Common myeloid progenitor, CD34-positive (primary cell): ENCODE measurements around the gene CREG1.

Source experiments
- CTCF ChIA-PET: fragments of 350-600 bp; sonication (Branson Sonifier 250); formaldehyde crosslinking; loops from one replicate; lab custom pipeline; 2021; ENCODE audit warnings: antibody characterized with exemption; lab: Charles Lee
- POLR2A ChIA-PET: fragments of 350-600 bp; sonication (Branson Sonifier 250); formaldehyde crosslinking; loops from one replicate; lab custom pipeline; 2021; ENCODE audit warnings: antibody characterized with exemption; lab: Charles Lee
- DNase-seq, 3 donors: peaks; one replicate each; pipeline versions ENCODE4 v3.0.0 to v3.0.0-alpha.2; 2013
- H3K27ac ChIP-seq, 2 experiments: 1 replicate in 1 of 2; 2 replicates in 1 of 2; pipeline ENCODE4 v1.7.0; 2013; ENCODE audit warnings: inconsistent platforms in 2 of 2, low read length in 2 of 2, mild to moderate bottlenecking in 2 of 2, low read depth in 1 of 2, moderate library complexity in 1 of 2; ENCODE audit not compliant: severe bottlenecking in 2 of 2, insufficient read depth in 1 of 2, poor library complexity in 1 of 2
- H3K27me3 ChIP-seq, 5 experiments: replicated peaks in 2 of 5; 1 replicate in 3 of 5; 2 replicates in 2 of 5; pipeline versions ENCODE4 v1.6.1 to v1.7.0; 2013; ENCODE audit warnings: low read length in 4 of 5, mild to moderate bottlenecking in 2 of 5, moderate library complexity in 2 of 5, inconsistent platforms in 1 of 5; ENCODE audit not compliant: insufficient read depth in 5 of 5, control insufficient read depth in 4 of 5
- H3K36me3 ChIP-seq, 4 experiments: 1 replicate in 2 of 4; 2 replicates in 2 of 4; pipeline versions ENCODE4 v1.6.1 to v1.7.0; 2013; ENCODE audit warnings: low read length in 3 of 4, control low read depth in 1 of 4, mild to moderate bottlenecking in 1 of 4; ENCODE audit not compliant: control insufficient read depth in 4 of 4, insufficient read depth in 4 of 4
- H3K4me1 ChIP-seq, 4 experiments: 1 replicate in 3 of 4; 2 replicates in 1 of 4; pipeline versions ENCODE4 v1.6.1 to v1.7.1; 2013; ENCODE audit warnings: low read length in 3 of 4, mild to moderate bottlenecking in 3 of 4, control low read depth in 1 of 4, inconsistent platforms in 1 of 4, moderate library complexity in 1 of 4; ENCODE audit not compliant: control insufficient read depth in 4 of 4, insufficient read depth in 4 of 4; ENCODE audit errors: control extremely low read depth in 1 of 4
- H3K4me3 ChIP-seq, 7 experiments: 1 replicate in 4 of 7; 2 replicates in 3 of 7; pipeline versions ENCODE4 v1.5.1 to v1.7.0; 2013; ENCODE audit warnings: mild to moderate bottlenecking in 7 of 7, low read length in 6 of 7, moderate library complexity in 6 of 7, inconsistent platforms in 2 of 7, low read depth in 2 of 7, control low read depth in 1 of 7; ENCODE audit not compliant: insufficient read depth in 4 of 7, control insufficient read depth in 1 of 7; ENCODE audit errors: extremely low read depth in 1 of 7
- H3K9me3 ChIP-seq, 5 experiments: 1 replicate in 4 of 5; 2 replicates in 1 of 5; pipeline versions ENCODE4 v1.6.1 to v1.7.1; 2013; ENCODE audit warnings: low read length in 4 of 5, mild to moderate bottlenecking in 2 of 5, inconsistent platforms in 1 of 5, low read depth in 1 of 5, moderate library complexity in 1 of 5; ENCODE audit not compliant: control insufficient read depth in 4 of 5, insufficient read depth in 2 of 5; ENCODE audit errors: control extremely low read depth in 1 of 5
- WGBS: methylation state at CpG from one replicate; pipeline ENCODE4 v1.1.5; 2013; ENCODE audit not compliant: insufficient coverage; 5-methylcytosine and 5-hydroxymethylcytosine counted together

CREG1 gene

DNA sequence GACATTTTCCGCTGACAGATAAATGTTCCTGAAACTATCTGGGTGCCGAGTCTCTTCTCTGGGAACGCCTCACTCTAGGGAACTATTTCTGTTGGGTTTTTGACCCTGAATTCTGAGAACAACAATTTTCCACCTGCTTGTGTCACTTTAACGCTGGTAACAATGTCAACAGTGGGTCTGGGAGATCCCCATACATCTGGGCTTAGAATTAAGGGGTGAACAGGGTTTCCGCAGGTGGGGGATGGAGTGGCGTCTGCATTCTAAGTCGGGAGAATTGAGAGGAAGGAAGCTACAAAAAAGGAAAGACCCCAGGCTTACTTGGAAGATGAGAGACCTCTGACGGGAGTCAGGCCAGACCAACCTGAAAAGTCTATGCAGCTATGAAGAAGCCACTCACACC lies 44.0 kb downstream of the CREG1 start:
- H3K4me3 ChIP-seq = no peak overlapping the region
- H3K9me3 ChIP-seq = no peaks in the 10 kb centered on the region
- DNase-seq = no peak
- 91% methylated on average over 8 of the region's 8 CpGs for WGBS
- ChIA-PET CTCF (no interaction called here), POLR2A (no interaction called here)
- H3K27ac ChIP-seq = no peak overlapping the region
- H3K4me1 ChIP-seq = no peaks in the 10 kb centered on the region
- no peaks in the 10 kb centered on the region for H3K27me3 ChIP-seq
- no peaks in the 10 kb centered on the region for H3K36me3 ChIP-seq

DNA sequence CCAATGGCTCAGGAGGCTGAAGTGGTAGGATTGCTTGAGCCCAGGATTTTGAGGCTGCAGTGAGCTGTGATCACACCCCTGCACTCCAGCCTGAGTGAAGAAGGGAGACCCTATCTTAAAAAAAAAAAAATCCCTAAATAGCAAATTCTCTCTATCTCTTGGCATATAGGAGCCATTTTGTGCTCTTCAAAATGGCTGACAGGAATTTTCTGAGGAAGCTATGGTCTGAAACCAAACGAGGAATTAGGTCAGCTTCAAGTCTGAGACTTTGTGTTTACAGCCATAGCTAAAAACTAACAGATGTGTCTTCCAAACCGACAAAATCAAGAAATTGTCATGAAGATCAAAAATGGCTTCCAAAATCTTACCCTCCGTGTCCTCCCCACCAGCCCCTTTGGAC lies 45.8 kb downstream of the CREG1 start:
- Histone ChIP-seq H3K27me3 (peaks cover 0 to under 1% (median 0%) of the 10 kb centered on the region in 5 experiments), H3K27ac (no peak overlapping the region), H3K4me3 (no peak overlapping the region), H3K9me3 (no peaks in the 10 kb centered on the region), H3K36me3 (no peaks in the 10 kb centered on the region), H3K4me1 (no peaks in the 10 kb centered on the region)
- DNase-seq = no peak
- WGBS = 100% methylated on average over 2 of the region's 3 CpGs
- ChIA-PET POLR2A (interaction anchor here (0.6 kb wide), 1 partner anchor 23 kb away, joined by 3 read pairs; no protein-coding TSS in a partner anchor), CTCF (interaction anchor here (0.9 to 1.2 kb wide), 4 partner anchors 8 to 448 kb away, joined by 3 read pairs; no protein-coding TSS in a partner anchor)

DNA sequence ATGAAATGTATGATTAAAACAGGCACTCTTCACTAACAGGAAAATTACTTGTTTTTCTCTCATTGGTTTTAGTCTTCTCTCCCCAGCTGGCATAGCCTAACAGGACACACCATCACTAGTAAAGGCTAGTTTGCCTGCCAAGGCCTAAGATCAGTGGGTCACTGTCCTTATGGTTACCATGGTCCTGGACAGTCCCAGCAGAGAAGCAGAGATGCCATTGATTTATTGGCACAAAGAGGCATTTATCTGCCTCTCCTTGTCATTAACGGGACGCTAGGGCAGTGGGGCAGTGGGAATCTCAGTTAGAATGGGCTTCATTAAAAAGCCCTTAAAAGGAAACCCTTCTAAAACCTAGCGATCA lies 49.1 kb downstream of the CREG1 start:
- Histone ChIP-seq H3K27ac (no peak overlapping the region), H3K4me3 (no peak overlapping the region), H3K9me3 (no peaks in the 10 kb centered on the region), H3K36me3 (no peaks in the 10 kb centered on the region), H3K4me1 (peaks cover 0 to 1% (median 0%) of the 10 kb centered on the region in 4 experiments), H3K27me3 (peaks cover 0 to 3% (median 0%) of the 10 kb centered on the region in 5 experiments)
- ChIA-PET CTCF (interaction anchor here (0.7 to 1.6 kb wide), 3 partner anchors 12 to 236 kb away, joined by 3 to 5 read pairs (median 3); partner anchors contain the start of gene CREG1), POLR2A (no interaction called here)
- DNase-seq = no peak
- 96% methylated on average over 3 of the region's 3 CpGs for WGBS

DNA sequence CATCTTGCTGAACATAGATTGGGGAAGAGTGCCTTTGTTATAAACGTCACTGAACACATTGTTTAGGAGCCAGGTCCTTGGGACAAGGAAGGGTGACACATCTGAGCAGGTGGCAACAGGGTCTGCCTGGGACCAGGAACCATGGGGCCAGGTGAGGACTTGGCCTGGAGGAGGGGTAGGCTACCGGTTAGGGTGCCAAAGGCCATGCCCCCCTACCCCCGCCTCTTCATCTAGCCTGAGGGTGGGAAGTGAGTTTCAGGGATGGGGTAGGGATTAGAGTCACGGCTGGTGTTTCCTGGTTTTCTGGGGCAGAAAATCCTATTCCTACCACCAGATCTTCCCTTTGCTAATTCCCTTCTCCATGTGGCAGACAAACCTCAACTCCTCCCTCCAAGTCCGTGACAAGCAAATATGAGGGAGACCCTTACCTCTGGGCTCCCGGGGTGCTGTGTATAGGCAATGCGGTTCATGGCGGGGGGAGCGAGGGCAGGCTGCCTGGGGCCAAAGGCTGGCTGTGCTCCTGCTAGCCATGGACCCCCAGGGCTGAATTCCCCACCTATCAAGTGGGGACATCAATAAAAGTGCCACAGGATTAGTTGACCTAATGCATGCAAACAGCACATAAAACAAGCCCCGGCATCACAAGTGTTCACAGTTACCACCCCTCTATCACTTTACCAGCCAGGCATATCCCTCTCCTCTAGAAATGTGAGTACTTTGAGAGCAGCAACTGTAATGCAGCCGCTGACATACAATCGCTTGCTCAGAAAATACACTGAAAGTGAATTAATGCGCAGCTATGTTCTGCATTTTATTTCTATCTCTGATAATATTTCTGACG lies 49.7 kb downstream of the CREG1 start:
- H3K27me3 ChIP-seq = peaks cover 0 to 3% (median 0%) of the 10 kb centered on the region in 5 experiments

DNA sequence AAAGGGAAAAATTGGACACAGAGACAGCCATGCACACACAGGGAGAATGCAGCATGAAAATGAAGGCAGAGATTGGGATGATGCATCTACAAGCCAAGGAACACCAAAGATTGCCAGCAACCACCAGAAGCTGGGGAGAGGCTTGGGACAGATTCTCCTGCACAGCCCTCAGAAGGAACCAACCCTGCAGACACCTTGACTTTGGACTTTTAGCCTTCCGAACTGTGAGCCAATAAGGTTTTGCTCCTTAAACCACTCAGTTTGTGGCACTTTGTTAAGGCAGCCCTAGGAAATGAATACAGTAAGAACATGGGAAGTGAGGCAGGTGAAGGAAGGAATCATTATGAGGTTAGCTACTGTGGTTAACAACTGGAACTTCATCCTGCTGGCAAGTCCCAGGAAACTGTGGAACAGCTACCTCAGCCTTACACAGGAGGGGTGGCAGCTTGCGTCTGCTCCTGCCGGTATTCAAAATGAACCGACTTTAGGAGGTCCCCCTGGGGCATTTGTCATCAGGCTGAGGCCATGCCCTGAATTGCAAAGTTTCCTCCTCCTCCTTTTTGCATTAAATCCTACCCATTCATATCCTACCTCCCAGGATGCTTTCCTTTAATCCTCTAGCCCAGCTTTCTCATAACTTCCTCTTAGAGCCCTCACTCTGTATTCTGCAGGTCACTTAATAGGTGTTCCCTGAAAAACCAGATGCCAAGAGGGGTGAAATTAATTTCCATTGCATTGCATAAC lies 50.7 kb downstream of the CREG1 start:
- Histone ChIP-seq H3K9me3 (no peaks in the 10 kb centered on the region), H3K36me3 (no peaks in the 10 kb centered on the region), H3K27me3 (peaks cover 0 to 3% (median 0%) of the 10 kb centered on the region in 5 experiments), H3K4me3 (no peak overlapping the region), H3K27ac (no peak overlapping the region), H3K4me1 (peaks cover 0 to 4% (median 0%) of the 10 kb centered on the region in 4 experiments)
- ChIA-PET POLR2A (no interaction called here), CTCF (interaction anchor here (0.8 kb wide), 1 partner anchor 48 kb away, joined by 3 read pairs; no protein-coding TSS in a partner anchor)
- DNase-seq = no peak
- 62% methylated on average over 3 of the region's 4 CpGs for WGBS

More for the DNA sequence above, 49.7 kb downstream of the CREG1 start:
- ChIA-PET CTCF (no interaction called here), POLR2A (no interaction called here)
- Histone ChIP-seq H3K4me1 (peaks cover 0 to 4% (median 0%) of the 10 kb centered on the region in 4 experiments), H3K4me3 (no peak overlapping the region), H3K9me3 (no peaks in the 10 kb centered on the region), H3K36me3 (no peaks in the 10 kb centered on the region), H3K27ac (no peak overlapping the region)
- WGBS = 86% methylated on average over 5 of the region's 14 CpGs
- DNase-seq = no peak

DNA sequence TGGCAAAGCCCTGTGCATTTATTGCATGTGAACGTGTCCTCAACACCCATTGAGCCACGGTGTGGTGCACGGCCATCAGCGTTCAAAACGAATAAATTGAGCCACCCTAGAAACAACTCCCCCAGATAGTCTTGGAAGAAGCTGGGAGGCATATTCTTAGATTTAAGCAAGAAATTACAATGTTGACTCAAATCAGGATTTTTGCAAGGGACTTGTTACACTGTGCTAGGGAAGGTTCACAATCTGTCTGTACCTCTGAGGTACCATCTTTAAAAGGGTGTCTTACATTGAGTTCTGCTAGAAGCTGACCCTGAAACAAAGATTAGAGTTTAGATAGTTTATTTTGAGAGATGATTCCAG lies 51.4 kb downstream of the CREG1 start:
- H3K4me3 ChIP-seq = no peak overlapping the region
- no peak for DNase-seq
- H3K27me3 ChIP-seq = peaks cover 0 to 3% (median 0%) of the 10 kb centered on the region in 5 experiments
- H3K36me3 ChIP-seq = no peaks in the 10 kb centered on the region
- no peak overlapping the region for H3K27ac ChIP-seq
- H3K4me1 ChIP-seq = peaks cover 0 to 4% (median 0%) of the 10 kb centered on the region in 4 experiments
- no peaks in the 10 kb centered on the region for H3K9me3 ChIP-seq
- CTCF ChIA-PET = no interaction called here
- POLR2A ChIA-PET = no interaction called here
- WGBS = 94% methylated on average over 2 of the region's 5 CpGs
